RPMI8226 (cell line): ENCODE results near the gene ICE2.
"Not testable (repeated sequence)": the region's sequence is repeated elsewhere in the genome, so short reads cannot be mapped to it uniquely, and the experiment has no call there.

ENCODE experiments used
- DNase-seq: peaks from one replicate; pipeline ENCODE4 v3.0.0-alpha.2; 2015

Gene ICE2

DNA sequence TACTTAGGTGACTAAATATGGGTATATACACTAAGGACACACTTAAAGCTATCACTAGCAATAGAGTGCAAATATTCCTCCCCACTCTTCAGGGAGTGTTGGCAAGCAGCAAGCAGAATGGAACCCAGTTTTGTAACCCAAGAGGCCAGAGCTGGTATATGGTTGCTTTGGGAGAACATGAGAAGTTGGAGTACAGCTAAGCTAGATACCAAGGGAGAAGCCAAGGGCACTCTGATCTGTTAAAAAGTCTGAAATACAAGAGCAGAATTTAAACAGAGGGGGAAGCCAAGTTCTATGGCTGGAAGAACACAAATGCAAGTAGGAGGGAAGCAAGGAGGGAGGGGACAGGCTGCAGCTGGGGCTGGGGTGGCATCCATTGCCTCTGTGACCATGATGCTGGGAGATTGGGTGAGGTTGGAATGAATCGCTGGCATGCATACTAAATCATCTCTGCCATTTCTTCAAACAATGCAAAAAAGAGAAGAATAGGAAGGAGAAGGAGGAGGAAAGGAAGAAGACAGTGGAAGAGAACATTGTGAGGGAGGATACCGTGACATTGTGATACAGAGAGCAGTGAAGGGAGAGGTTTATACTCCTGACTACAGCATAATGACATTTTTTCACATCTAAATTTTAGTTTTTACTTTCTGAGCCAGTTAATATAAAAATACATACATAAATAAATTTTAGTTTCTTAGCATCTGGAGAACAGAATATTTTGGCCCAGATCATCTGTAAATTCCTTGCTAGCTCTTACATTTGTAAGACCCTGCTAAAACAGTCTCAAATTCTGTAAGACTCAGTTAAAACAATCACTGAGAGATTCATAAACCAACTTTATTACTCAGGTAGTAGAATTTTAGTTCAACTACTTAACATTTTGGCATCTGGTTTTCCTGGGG lies 72.2 kb downstream of the ICE2 start:
- no peak for DNase-seq

GRCh38 chr15:60405399-60405798 lies 73.5 kb downstream of the ICE2 start:
- DNase-seq = no peak

DNA sequence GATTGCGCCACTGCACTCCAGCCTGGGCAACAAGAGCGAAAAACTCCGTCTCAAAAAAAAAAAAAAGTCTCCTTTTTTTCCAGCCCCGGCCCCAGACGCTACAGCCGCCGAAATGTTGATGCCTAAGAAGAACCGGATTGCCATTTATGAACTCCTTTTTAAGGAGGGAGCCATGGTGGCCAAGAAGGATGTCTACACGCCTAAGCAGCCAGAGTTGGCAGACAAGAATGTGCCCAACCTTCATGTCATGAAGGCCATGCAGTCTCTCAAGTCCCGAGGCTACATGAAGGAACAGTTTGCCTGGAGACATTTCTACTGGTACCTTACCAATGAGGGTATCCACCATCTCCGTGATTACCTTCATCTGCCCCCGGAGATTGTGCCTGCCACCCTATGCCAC lies 74.6 kb downstream of the ICE2 start:
- DNase-seq = not testable (repeated sequence)

DNA sequence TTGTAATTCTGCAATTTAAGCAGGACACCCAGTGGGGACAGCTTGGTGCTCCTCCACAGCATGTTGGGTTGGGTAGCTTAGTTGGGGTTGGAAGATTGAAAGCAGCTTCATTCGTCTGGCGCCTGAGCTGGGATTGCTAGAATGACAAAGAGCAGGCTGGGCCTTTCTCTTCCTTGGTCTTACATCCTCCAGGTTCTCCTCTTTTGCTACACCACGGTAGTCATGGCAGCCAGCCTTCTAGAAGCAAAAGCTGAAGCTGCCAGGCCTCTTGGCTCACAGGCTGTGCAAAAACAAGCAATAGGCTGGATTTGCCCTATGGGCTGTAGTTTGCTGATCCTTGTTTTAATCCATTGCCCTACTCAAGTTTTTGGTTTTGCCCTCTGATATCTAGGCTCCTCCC lies 78.0 kb downstream of the ICE2 start:
- DNase-seq = no peak

GRCh38 chr15:60399931-60400330 lies 79.0 kb downstream of the ICE2 start:
- no peak for DNase-seq

GRCh38 chr15:60399246-60399915 lies 79.6 kb downstream of the ICE2 start:
- no peak for DNase-seq

- DNase-seq = peak; percentile 92
Measured at GRCh38 chr15:60397772-60398445, 81.0 kb downstream of the ICE2 start, which contains the start of gene ANXA2. Gene ANXA2, minus strand, starts transcription at chr15:60397986. Its CDS starts 11,911 bp downstream, at chr15:60386075.

DNA sequence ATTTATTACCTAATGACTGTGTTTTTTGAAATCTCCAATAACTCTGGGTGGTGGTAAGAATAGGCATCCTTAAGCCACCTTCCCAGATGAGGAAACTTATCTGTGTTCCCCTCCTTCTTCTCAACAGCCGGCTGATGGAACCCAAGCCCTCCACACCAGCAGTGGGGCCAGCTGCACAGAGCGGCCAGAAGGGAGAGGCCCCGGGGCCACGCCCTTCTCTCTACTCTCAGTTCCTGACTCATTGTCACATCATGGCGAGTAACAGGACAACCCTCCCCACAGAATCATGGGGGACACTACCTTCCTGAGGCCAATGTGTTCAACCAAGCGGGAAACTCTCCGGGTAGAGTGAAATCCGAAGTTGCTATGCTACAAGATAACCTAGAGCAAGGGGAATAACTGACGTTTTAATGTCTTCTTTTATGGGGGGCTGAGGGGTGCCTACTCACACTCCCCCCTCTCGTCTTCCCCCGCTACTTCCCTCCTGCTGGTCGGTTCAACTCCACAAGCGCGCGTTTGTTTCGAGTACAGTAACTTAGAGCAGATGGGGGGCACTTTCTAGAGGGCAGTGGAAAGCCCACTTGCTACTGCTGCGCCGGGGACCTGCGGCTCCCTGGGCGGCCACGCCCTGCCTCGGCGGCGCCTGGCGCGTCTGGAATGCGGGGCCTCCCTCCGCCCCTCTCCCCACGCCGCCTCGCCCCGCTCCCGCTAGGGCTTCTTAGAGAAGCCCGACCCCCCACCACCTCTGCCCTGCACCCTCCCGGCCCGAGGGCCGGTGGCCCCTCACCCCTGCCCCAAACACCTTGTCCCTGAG lies 81.8 kb downstream of the ICE2 start:
- peak; percentile 83 for DNase-seq

DNA sequence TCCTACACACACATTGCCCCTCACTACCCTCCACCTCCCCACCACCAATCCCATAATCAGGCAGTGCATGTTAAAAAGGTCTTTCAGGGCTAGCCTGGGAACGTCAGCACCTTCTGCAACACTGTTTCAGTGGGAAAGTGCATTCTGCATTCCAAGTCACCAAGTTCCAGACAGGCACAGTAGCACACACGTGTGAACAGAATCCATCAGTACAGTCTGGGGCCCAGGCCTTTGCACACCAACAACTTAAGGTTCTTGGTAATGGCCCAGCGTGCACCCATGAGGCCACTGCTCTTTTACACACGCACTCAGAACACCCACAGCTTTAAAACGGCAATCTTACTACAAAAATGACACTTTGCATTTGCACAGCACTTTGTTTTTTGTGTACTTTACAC lies 82.4 kb downstream of the ICE2 start:
- DNase-seq = no peak

DNA sequence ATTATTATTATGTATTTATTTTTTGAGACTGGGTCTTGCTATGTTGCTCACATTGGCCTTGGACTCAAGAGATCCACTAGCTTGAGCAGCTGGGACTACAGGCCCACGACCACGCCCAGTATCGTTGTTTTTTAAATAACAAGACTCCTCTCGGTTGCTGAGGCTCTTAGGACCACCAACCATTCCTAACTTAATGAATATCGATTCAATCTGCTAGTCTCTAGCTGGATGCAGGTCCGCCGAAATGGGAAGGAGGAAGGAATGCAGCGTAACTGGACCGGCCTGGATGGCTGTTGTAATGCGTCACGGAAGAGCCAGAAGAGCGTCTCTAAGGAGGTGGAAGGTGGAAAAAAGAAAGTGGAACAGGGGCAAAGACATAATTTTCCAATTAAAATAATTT lies 82.8 kb downstream of the ICE2 start:
- no peak for DNase-seq

GRCh38 chr15:60395276-60396011 lies 83.5 kb downstream of the ICE2 start:
- no peak for DNase-seq

GRCh38 chr15:60394689-60395097 lies 84.2 kb downstream of the ICE2 start:
- DNase-seq = no peak

DNA sequence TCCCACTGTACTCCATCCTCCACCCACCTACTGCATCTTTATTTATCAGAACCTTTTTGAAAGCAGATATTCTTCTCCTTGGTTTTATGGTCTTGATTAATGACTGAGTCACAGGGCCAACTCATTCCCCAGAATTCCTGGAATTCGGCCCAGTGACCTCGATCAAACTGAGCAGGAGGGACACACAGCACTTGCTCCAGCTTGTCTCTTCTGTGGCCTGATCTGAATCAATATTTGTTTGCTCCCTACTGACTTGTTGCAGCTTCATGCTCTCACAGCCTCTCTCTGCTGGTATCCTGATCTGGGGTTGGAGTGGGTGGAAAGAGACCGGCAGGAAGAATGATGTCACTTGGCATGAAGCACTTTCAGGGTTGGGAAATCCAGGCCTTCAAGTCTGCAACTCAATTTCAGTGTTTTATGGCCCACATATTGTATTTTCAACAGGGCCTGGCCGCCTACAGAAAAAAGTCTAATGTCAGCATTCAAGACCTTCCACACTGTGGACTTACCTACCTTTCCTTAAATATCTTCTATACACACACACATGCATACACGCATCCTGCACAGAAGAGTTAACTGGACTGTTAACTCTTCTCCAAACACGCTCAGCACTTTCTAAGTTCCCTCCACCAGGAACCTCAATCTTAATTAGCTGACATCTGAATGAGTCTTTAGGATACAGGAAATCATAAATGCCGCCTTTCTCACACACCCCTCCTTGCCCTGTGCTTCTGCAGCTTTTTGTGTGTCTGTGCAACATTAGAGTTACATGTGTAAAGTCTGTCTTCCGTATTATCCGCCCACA lies 85.8 kb downstream of the ICE2 start:
- no peak for DNase-seq

- no peak for DNase-seq
Measured at GRCh38 chr15:60392601-60392985, 86.3 kb downstream of the ICE2 start.

DNA sequence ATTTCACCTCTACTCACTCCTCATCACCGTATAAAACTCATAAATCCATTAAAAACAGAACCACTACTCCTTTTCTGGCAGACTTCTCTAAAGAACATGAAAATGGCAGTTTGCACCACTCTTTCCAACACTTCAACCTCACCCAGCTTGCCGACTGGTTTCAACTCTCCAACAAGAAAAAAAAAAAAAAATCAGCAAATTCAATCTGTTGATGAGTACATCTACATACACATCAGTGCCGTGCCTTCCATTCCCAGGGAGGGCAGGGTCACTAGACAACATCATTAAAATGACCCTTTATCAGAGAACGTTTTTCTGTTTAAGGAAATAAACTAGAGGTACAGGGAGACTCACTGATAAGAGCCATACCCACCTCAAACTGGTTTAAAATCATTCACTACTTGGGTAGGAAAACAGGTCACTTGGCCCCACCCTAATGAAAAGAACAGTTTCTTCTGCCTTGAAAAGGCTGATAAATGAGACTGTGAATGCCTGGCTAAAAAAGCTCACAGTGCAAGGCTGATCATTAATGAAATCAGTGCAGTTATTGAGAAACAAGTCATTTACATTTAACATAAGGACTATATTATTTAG lies 87.1 kb downstream of the ICE2 start:
- DNase-seq = no peak

GRCh38 chr15:60390871-60391501 lies 88.0 kb downstream of the ICE2 start:
- no peak for DNase-seq

DNA sequence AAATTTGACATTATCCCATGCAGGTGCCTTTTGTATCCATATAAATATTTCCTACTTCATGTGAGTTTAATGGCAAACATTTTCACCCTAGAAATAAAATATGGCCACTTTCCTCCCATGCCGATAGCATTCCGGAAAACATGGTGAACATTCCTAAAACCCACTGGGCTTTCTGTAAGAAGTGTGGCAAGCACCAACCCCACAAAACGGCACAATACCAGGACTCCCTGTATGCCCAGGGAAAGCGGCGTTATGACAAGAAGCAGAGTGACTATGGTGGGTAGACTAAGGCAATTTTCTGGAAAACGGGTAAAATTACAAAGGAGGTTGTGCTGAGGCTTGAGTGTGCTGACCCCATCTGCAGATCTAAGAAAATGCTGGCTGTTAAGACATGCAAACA lies 88.7 kb downstream of the ICE2 start:
- DNase-seq = no peak

DNA sequence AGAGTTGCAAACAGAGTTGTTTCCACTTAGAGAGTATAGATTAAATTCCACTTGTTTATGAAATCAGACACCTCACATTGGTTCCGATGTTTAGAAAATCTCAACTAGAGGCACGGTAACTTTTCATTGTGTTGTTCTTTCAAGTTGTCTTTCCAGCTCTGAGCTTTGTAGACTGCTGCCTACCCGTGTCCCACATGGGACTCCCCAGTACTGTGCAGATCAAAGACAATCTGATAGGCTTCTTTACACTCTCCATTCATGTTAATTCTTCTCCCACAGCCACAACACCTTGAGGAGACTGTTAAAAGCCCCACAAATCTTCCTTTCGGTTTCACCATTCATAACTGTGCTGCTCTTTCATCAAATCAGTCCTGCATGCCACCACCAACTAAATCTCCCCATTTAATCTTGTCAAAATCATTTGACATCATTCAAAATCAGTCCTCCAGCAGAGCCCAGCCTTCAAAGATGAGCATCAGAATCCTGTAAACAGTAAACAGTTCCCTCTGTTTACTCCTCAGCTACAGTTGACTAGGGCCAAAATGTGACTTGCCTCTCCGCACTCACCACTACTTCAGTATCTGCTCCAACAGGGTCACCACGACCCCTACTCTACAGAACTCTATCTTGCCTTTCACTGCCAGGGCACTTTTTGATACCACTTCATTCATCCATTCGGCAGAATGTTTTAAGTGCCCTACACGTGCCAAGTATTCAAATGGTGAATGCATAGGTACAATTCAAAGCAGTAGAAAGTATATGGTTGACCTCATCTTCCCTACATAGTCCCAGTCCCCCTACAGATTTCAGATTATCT lies 89.5 kb downstream of the ICE2 start:
- peak; percentile 22 for DNase-seq

DNA sequence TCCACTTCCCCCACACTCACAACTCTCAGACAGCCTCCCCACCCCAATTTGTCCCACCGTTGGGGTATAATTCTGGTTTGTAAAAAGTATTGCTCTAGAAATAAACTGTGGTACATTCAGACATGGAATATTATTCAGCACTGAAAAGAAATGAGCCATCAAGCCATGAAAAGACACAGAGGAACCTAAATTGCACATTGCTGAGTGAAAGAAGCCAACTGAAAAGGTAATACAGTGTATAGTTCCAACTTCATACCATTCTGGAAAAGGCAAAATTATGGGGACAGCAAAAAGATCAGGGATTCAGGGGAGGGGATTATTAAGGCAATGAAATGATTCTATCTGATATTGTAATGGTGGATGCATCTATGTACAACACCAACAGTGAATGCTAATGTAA lies 91.6 kb downstream of the ICE2 start:
- no peak for DNase-seq
